Activated CD4-positive, CD25-positive, alpha-beta regulatory T cell treated with anti-CD3 and anti-CD28 coated beads, Interleukin-2, amount 50 U/mL, for 72 hours (primary cell): ENCODE results near the gene DRD2.

Source experiments
- DNase-seq: peaks from one replicate; pipeline ENCODE4 v3.0.0; 2021

The DRD2 gene

DNA sequence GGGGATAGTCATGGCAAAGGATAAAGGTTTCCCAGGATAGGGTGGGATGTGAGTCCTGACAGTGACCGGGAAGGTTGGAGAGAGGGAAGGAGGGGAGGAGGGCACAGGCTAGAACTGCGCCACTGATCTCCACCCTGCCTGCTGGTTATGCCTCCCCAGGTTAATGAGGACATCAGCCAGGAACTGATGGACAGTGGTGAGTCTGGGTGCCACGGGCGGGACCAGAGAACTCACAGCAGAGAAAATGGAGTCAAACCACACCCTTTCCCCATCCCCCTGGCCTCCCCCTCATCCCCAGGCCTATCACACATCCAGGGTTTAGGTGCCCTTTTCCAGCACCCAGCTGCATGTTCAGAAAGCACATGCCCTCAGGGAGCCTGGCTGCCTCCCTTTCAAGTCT lies 77.4 kb downstream of the DRD2 start:
- no peak for DNase-seq

DNA sequence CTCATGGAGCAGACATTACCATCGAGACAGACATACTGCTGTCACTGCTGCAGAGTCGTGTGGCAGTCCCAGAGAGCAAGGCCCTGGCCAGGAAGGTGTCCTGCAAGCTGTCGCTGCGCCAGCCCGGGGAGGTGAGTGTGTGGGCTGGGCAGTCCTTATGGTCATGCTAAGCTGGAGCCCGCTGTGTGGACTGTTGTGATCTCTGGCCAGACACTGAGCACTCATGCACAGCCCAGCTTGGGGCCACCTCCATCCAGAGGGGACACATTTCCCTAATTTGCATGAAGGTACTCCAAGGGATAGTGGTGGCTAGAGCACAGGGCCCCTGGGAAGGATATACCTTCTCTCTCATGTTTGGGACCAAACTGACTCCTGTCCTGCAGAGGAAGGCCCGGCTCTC lies 78.0 kb downstream of the DRD2 start:
- no peak for DNase-seq

DNA sequence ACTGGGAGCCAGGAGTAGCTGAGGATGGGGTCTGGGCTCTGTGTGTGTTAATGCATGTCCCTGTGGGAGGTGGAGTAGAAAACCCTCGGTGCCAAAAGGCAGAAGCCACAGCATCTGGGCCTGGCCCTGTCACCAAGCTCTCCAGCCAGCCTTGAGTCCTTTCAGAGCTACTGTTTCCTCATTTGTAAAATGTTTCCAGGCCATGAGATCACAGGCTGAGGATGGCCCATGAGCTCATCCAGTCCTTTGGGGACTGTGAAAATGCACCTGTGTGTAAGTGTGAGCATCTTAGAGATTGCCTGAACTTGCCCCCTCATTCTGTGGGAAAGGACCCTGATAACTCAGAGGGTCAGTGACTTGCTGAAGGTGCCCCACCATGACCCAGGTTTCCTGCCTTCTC lies 78.5 kb downstream of the DRD2 start:
- no peak for DNase-seq

GRCh38 chr11:113395782-113396336 lies 79.3 kb downstream of the DRD2 start:
- no peak for DNase-seq

- no peak for DNase-seq
Observed at GRCh38 chr11:113394919-113395318, 80.3 kb downstream of the DRD2 start.

- no peak for DNase-seq
Observed at GRCh38 chr11:113393501-113393985, 81.7 kb downstream of the DRD2 start.

DNA sequence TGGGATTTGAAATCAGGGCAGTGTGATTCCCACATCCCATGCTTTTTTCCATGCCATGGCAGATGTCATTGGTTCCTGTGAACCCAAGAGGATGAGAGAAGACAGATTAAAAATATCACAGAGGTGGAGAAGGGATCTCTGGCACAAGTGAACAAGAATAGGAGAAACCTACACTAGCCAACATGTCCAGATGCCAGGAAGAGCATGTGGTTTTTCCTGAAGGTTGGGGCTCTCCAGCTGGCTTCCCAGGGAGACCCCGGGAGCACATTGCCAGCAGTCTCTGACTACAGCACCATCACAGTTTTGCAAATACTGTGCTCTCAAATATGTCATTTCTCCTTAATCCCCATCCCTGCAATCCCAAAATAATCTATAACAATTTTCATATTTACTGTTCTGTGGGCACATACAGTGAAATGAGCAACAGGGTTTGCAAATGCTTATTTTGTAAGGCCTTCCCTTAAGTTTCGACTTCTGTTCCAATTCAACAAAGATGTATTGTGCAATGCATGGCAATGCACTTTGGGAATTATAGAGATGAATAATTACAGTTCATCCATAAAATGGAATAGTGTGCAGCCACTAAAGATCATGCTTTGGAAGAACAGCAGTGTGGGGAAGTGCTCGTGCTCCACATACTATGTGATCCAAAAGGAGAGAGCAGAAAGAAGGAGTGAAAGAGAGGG lies 82.8 kb downstream of the DRD2 start:
- DNase-seq, result no peak

DNA sequence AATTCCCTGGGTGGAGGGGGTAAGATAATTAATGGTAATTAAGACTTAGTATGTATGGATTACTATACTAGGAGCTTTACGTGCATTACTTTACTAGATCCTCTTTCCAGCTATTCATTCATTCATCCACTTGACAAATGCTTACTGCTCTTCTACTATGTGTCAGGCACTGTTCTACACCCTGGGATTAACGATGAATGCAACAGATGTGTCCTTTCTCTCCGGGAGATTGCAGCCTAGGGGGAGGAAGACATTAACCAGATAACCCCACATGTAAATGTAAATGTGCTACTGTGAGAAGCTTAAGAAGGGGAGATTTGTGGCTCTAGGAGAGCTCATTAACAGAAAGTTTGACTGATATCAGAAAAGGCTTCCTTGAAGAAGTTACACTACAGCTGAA lies 85.9 kb downstream of the DRD2 start:
- DNase-seq, result no peak

- no peak for DNase-seq
Observed at GRCh38 chr11:113387605-113388211, 87.5 kb downstream of the DRD2 start, which contains the start of gene ANKK1. ANKK1 (plus strand) TSS chr11:113387779; CDS start chr11:113387885, 106 bp downstream.

- DNase-seq, result no peak
Observed at GRCh38 chr11:113386866-113387265, 88.3 kb downstream of the DRD2 start.

GRCh38 chr11:113385749-113386148 lies 89.4 kb downstream of the DRD2 start:
- DNase-seq, result no peak

GRCh38 chr11:113384551-113384950 lies 90.6 kb downstream of the DRD2 start:
- DNase-seq, result no peak

DNA sequence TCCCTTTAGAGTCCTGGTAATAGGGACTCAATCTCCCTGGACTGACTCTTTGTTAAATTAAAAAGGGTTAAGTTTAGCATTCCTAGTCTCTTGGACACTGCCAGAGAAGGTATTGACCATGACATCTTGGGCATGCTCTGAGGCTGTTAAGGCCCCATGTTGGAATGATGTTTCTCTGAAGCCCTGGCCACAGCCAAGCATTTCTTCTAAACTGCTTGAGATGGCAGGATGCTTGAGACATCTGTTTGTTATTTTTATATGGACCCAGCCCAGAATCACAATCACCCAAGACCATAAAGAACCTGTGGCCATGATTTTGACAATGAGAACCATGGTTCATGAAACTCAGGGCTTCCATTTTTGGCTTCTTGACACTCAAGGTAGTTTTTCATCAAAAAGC lies 93.1 kb downstream of the DRD2 start:
- no peak for DNase-seq

- no peak for DNase-seq
Observed at GRCh38 chr11:113378692-113379091, 96.5 kb downstream of the DRD2 start.

- DNase-seq, result no peak
Observed at GRCh38 chr11:113377681-113378412, 97.4 kb downstream of the DRD2 start.

GRCh38 chr11:113376156-113376555 lies 99.0 kb downstream of the DRD2 start:
- DNase-seq, result no peak

- DNase-seq, result no peak
Observed at GRCh38 chr11:113375402-113375801, 99.8 kb downstream of the DRD2 start.

- no peak for DNase-seq
Observed at GRCh38 chr11:113373981-113374560, 101.1 kb downstream of the DRD2 start.

DNA sequence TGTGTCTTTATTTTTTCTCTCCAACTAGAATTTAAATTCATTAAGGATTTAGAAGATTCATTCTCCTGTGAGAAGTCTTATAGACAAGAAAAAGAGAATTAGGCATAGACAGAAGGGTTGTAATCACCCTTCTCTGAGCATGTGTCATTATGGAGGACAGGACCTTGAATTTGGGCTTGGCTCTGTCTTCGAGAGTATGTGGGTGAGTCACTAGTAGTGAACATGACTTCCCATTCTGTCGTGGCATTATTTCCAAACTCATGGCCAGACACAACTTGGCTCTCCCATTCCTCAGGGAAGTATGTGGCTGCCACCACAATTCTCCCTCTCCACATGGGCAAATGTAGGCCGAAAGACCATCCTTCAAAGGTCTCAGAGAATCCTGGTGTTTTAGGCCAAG lies 101.9 kb downstream of the DRD2 start:
- no peak for DNase-seq

DNA sequence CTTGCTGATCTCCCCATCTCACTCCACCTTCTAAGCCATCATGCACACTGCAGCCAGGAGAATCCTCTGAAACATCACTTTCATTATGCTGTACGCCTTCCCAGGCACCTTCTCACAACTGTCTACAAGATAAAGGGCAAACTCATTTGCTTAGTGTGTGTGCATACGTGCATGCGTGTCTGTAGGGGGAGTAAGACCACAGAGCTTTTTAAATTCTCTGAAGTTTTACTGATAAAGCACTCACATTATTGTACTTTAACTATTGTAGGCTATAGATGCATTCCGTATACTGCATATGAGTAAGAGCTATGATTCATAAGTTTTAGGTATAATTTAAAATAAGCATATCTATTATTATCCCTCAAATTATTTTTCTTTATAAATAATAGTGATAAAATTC lies 102.9 kb downstream of the DRD2 start:
- no peak for DNase-seq

GRCh38 chr11:113370634-113371033 lies 104.6 kb downstream of the DRD2 start:
- no peak for DNase-seq

- DNase-seq, result no peak
Observed at GRCh38 chr11:113369411-113369810, 105.8 kb downstream of the DRD2 start.

GRCh38 chr11:113365895-113366294 lies 109.3 kb downstream of the DRD2 start:
- no peak for DNase-seq
